Activated T-cell treated with anti-CD3 and anti-CD28 coated beads, Interleukin-2, amount 50 U/mL, for 48 hours (primary cell): Measurements from ENCODE around the gene REEP3.

Experiments
- DNase-seq, 2 experiments: peaks; one replicate each; pipeline ENCODE4 v3.0.0-alpha.2; 2020

Gene REEP3

DNA sequence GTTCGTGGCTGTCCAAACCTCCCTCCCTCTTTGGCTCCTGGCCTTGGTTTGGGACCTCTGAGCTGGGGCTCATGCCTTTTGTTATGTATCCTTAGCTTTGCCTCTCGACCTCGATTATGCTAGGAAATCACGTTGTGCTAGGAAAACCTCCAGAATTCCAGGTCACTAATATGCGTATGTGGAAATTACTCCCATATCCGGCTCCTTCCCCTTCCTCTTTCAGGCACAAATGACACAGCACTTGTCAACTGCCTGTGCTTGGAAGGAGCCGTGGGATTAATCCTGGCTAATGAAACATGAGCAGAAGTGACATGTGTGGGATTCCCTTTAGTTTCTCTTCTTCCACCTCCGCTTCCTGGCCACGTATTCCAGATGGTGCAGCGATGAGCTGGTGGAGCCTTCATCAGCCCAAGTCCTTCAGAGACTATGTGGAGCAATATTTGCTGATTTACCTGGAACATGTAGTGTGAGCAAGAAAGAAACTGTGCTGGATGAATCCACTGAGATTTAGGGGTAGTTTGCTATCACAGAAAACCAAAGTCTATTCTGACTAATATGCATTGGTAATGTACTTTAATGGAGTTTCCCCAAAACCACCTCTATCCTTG is 149.2 kb downstream of the REEP3 start:
- no peak for DNase-seq

DNA sequence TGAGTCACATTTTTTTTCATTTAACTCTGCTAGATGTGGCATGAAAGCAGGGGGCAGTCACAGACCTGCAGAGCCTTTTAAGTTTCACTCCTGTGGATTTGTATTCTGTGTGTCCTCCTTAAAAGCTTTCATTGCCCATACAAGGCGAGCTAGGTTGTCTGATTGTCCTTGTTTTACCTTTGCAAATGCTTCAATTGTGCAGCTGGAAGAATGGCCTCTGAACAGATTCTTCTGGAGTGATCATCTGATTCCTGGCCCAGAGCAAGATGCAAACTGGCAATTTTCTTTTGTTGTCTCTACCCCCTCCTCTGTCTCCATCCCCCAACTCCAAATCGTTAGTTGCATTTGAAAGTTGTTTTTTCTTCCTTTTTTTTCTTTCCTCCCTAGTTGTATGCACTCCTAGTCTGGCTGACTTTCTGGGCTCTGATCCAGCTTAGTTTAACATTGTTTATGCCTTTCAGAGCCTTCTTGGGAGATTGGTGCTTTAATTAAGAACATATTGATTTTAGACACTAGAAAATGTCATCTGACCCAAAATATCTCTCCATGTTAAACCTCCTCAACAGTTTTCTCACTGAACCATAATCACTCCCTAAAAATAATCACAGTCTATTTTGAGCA is 150.2 kb downstream of the REEP3 start:
- no peak for DNase-seq

DNA sequence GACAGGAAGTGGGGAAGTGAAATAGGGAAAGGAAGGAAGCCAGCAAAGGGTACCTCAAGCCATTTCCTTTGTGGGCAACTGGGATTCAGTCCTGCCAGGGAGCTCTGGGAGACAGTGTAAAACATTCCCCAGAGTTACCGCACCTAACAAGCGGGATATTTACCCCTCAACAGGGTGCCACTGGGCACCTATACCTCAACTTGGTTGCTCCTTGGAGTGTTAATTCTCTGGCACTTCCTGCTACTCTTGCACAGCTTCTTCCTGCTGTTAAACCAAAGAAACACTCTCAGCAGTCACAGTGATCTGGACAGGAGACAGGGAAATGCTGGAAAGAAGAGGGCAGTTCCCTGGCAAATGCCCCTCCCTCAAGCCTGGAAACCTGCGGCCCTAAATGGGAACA is 151.3 kb downstream of the REEP3 start:
- no peak for DNase-seq

DNA sequence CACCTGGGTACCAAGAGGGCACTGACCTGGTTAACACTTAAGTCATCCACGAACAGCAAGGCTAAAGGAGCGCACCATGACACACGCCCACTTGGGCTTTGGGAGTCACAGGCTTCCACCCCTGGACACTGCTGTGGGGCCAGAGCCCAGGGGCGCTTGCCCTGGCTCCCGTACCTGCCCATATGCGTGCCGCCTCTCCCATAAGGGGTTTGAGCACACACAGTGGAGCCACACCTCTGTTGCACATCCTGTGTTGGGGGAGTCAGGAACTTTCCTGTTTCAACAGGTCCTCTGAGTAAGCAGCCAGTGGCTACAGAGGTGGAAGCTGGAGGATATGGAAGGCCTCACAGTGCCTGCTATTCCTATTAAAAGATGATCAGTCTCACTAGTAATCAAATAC is 152.0 kb downstream of the REEP3 start:
- DNase-seq: no peak

DNA sequence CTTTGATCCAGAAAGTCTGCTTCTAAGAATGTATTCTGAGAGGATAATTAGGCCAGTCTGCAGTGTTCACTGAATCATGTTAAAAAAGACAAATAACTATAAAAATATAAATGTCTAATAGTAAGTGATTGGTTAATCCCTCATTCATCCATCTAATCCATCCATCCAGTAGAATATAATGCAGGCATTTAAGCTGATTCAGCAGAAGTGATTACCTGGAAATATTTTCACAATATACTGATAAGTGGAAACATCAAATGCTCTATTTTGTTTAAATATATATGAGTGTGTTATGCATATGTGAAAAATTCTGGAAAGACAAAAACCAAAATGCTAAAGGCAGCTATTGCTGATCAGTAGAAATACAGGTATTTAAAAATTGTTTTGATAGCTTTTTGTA is 152.6 kb downstream of the REEP3 start:
- DNase-seq: no peak
